ENCODE results near the gene ZNF492.
"Not testable (repeated sequence)": the region's sequence is repeated elsewhere in the genome, so short reads cannot be mapped to it uniquely, and the experiment has no call there.

ZNF492 gene

DNA sequence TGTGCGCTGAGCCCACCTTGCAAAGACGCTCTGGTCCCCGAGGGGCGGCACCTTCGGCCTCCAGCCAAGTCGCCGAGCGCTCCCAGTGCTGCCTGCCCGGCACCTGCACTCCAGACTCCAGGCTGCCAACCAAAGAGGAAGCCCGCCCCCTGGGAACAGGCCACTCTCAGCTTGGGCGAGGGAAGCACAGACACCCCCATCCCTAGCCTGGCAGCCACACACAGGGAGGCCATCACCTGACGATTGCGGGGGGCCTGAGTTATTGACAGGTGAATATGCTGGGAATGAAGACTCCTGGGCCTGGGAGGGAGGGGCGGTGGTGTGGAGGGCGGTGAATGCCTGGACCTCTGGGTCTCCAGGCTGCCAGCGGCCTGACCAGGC lies 10.3 kb upstream of the ZNF492 start:
- no peak for FAIRE-seq

GRCh38 chr19:22625266-22626035 lies 8.7 kb upstream of the ZNF492 start:
- DNase-seq (ENCODE audit: insufficient read length, low spot score): no peak
- no peak for TF ChIP-seq POU2F2 (IDR thresholded peaks at IDR 0.05; ENCODE audit: low read depth, low read length)
- no peak for TF ChIP-seq TAF1 (IDR thresholded peaks at IDR 0.05; ENCODE audit: low read depth, low read length)
- TF ChIP-seq SPI1 (IDR thresholded peaks at IDR 0.05; ENCODE audit: low read depth, low read length): no peak
- no peak for TF ChIP-seq POLR2AphosphoS5 (IDR thresholded peaks at IDR 0.05; ENCODE audit: low read depth, low read length)
- TF ChIP-seq POLR2A (IDR thresholded peaks at IDR 0.05; ENCODE audit: low read depth, low read length): no peak
- no peak for TF ChIP-seq PAX5 (IDR thresholded peaks at IDR 0.05; ENCODE audit: insufficient read depth, low read length, severe bottlenecking)
- FAIRE-seq: no peak

More for the DNA sequence above, 10.3 kb upstream of the ZNF492 start:
- TF ChIP-seq PAX5 (IDR thresholded peaks at IDR 0.05; ENCODE audit: insufficient read depth, low read length, severe bottlenecking) (no peak), TAF1 (IDR thresholded peaks at IDR 0.05; ENCODE audit: low read depth, low read length) (no peak), SPI1 (IDR thresholded peaks at IDR 0.05; ENCODE audit: low read depth, low read length) (no peak), POU2F2 (IDR thresholded peaks at IDR 0.05; ENCODE audit: low read depth, low read length) (no peak), POLR2A (IDR thresholded peaks at IDR 0.05; ENCODE audit: low read depth, low read length) (no peak), POLR2AphosphoS5 (IDR thresholded peaks at IDR 0.05; ENCODE audit: low read depth, low read length) (no peak)
- no peak for DNase-seq (ENCODE audit: insufficient read length, low spot score)

GRCh38 chr19:22627526-22627925 lies 6.6 kb upstream of the ZNF492 start:
- no peak for FAIRE-seq
- no peak for TF ChIP-seq POLR2AphosphoS5 (IDR thresholded peaks at IDR 0.05; ENCODE audit: low read depth, low read length)
- no peak for TF ChIP-seq TAF1 (IDR thresholded peaks at IDR 0.05; ENCODE audit: low read depth, low read length)
- TF ChIP-seq POU2F2 (IDR thresholded peaks at IDR 0.05; ENCODE audit: low read depth, low read length): no peak
- TF ChIP-seq PAX5 (IDR thresholded peaks at IDR 0.05; ENCODE audit: insufficient read depth, low read length, severe bottlenecking): no peak
- TF ChIP-seq SPI1 (IDR thresholded peaks at IDR 0.05; ENCODE audit: low read depth, low read length): no peak
- TF ChIP-seq POLR2A (IDR thresholded peaks at IDR 0.05; ENCODE audit: low read depth, low read length): no peak
- no peak for DNase-seq (ENCODE audit: insufficient read length, low spot score)

GRCh38 chr19:22628401-22628800 lies 5.7 kb upstream of the ZNF492 start:
- TF ChIP-seq POLR2A (IDR thresholded peaks at IDR 0.05; ENCODE audit: low read depth, low read length): no peak
- no peak for TF ChIP-seq PAX5 (IDR thresholded peaks at IDR 0.05; ENCODE audit: insufficient read depth, low read length, severe bottlenecking)
- no peak for DNase-seq (ENCODE audit: insufficient read length, low spot score)
- FAIRE-seq: no peak

- no peak for TF ChIP-seq TAF1 (IDR thresholded peaks at IDR 0.05; ENCODE audit: low read depth, low read length)
- no peak for TF ChIP-seq PAX5 (IDR thresholded peaks at IDR 0.05; ENCODE audit: insufficient read depth, low read length, severe bottlenecking)
- TF ChIP-seq POLR2A (IDR thresholded peaks at IDR 0.05; ENCODE audit: low read depth, low read length): no peak
- TF ChIP-seq POU2F2 (IDR thresholded peaks at IDR 0.05; ENCODE audit: low read depth, low read length): no peak
- TF ChIP-seq POLR2AphosphoS5 (IDR thresholded peaks at IDR 0.05; ENCODE audit: low read depth, low read length): no peak
- no peak for TF ChIP-seq SPI1 (IDR thresholded peaks at IDR 0.05; ENCODE audit: low read depth, low read length)
- DNase-seq (ENCODE audit: insufficient read length, low spot score) (no peak), FAIRE-seq (no peak)
Observed at GRCh38 chr19:22634450-22634827, 315 bp downstream of the ZNF492 start.

DNA sequence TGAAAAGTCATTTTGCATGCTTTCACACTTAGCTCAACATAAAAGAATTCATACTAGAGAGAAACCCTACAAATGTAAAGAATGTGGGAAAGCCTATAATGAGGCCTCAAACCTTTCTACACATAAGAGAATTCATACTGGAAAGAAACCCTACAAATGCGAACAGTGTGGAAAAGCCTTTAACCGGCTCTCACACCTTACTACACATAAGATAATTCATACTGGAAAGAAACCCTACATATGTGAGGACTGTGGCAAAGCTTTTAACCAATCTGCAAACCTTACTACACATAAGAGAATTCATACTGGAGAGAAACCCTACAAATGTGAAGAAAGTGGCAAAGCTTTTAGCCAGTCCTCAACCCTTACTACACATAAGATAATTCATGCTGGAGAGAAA lies 51.4 kb downstream of the ZNF492 start:
- FAIRE-seq; DNase-seq (ENCODE audit: insufficient read length, low spot score): not testable (repeated sequence)

DNA sequence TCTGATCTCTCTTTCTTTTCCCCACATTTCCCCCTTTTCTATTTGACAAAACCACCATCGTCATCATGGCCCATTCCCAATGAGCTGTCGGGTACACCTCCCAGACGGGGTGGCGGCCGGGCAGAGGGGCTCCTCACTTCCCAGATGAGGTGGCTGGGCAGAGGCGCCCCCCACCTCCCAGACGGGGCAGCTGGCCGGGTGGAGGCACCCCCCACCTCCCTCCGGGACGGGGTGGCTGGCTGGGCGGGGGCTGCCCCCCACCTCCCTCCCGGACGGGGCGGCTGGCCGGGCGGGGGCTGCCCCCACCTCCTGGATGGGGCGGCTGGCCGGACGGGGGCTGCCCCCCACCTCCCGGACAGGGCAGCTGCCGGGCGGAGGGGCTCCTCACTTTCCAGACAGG lies 68.5 kb downstream of the ZNF492 start:
- DNase-seq (ENCODE audit: insufficient read length, low spot score); FAIRE-seq: not testable (repeated sequence)

DNA sequence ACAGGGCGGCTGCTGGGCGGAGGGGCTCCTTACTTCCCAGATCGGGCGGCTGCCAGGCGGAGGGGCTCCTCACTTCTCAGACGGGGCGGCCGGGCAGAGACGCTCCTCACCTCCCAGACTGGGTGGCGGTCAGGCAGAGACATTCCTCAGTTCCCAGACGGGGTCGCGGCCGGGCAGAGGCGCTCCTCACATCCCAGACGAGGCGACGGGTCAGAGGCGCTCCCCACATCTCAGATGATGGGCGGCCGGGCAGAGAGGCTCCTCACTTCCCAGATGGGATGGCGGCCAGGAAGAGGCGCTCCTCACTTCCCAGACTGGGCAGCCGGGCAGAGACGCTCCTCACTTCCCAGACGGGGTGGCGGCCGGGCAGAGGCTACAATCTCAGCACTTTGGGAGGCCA lies 69.0 kb downstream of the ZNF492 start:
- not testable (repeated sequence) for DNase-seq (ENCODE audit: insufficient read length, low spot score); FAIRE-seq

DNA sequence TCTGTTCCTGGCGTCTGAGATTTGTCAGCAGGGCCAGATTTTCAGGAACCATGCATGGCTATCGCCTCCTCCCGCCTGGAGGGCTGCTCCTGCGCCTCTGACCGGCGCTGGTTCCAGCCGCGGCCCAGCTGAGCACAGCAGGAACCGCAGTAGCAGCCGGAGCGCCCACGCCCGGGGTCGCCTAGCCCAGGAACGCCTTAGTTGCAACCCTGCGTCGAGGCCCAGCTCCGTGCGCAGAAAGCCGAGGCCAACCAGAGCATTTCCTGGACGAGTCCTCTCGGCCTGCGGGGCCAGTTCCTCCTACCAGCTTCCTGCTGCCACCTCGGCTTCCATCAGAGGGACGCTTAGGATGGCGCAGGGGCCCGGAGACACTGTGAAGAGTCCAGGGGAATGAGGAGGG lies 74.9 kb downstream of the ZNF492 start:
- TF ChIP-seq TAF1 (IDR thresholded peaks at IDR 0.05; ENCODE audit: low read depth, low read length) (no peak), SPI1 (IDR thresholded peaks at IDR 0.05; ENCODE audit: low read depth, low read length) (no peak), POLR2AphosphoS5 (IDR thresholded peaks at IDR 0.05; ENCODE audit: low read depth, low read length) (no peak), POLR2A (IDR thresholded peaks at IDR 0.05; ENCODE audit: low read depth, low read length) (no peak), POU2F2 (IDR thresholded peaks at IDR 0.05; ENCODE audit: low read depth, low read length) (no peak)
- DNase-seq (ENCODE audit: insufficient read length, low spot score) (no peak), FAIRE-seq (no peak)

Measured in GM12891 (cell line).